Left renal pelvis (tissue), 4 donors: ENCODE results near the gene ZNF331. TPM values are rescaled to one million over a fixed set of nuclear protein-coding genes. Genes with fewer than 3 reads are reported as not detected.

ENCODE experiments used
- DNase-seq, 4 donors: peaks; one replicate each; pipeline ENCODE4 v3.0.0-alpha.2; 2013; ENCODE audit warnings: low read depth in 4 of 4, low spot score in 3 of 4
- polyA plus RNA-seq, 4 donors: library from polyadenylated mRNA; unstranded; fragments of 120-200 nt; gene quantifications; one replicate each; pipeline ENCODE4 v1.2.1, GENCODE V29; 2013; ENCODE audit not compliant: insufficient read length in 4 of 4

The ZNF331 gene
- polyA plus RNA-seq, 4 donors, result 16.6 to 31.1 (median 18.6) TPM

- DNase-seq, result no peak
Observed at GRCh38 chr19:53555352-53555751, 17.4 kb downstream of the ZNF331 start.

GRCh38 chr19:53571339-53571738 is 33.4 kb downstream of the ZNF331 start:
- DNase-seq, result no peak

GRCh38 chr19:53576941-53577653 is 39.2 kb downstream of the ZNF331 start:
- DNase-seq, result no peak

GRCh38 chr19:53577968-53578367 is 40.0 kb downstream of the ZNF331 start:
- DNase-seq, result no peak

GRCh38 chr19:53579518-53579917 is 41.6 kb downstream of the ZNF331 start:
- DNase-seq, result no peak

GRCh38 chr19:53580871-53581835 is 43.2 kb downstream of the ZNF331 start:
- DNase-seq, result no peak

GRCh38 chr19:53581871-53582279 is 43.9 kb downstream of the ZNF331 start:
- no peak for DNase-seq

GRCh38 chr19:53583181-53583580 is 45.2 kb downstream of the ZNF331 start:
- no peak for DNase-seq

- DNase-seq, result no peak
Observed at GRCh38 chr19:53586277-53586691, 48.3 kb downstream of the ZNF331 start.

GRCh38 chr19:53594811-53595509 is 57.0 kb downstream of the ZNF331 start:
- DNase-seq, result no peak

GRCh38 chr19:53595510-53595867 is 57.5 kb downstream of the ZNF331 start:
- DNase-seq, result no peak

- no peak for DNase-seq
Observed at GRCh38 chr19:53596056-53596455, 58.1 kb downstream of the ZNF331 start.

- no peak for DNase-seq
Observed at GRCh38 chr19:53597023-53597422, 59.1 kb downstream of the ZNF331 start.

GRCh38 chr19:53598361-53598760 is 60.4 kb downstream of the ZNF331 start:
- no peak for DNase-seq

- no peak for DNase-seq
Observed at GRCh38 chr19:53600217-53600616, 62.3 kb downstream of the ZNF331 start.

GRCh38 chr19:53606031-53606430 is 68.1 kb downstream of the ZNF331 start:
- DNase-seq, result no peak

- DNase-seq, result no peak
Observed at GRCh38 chr19:53608381-53608780, 70.4 kb downstream of the ZNF331 start.

- no peak for DNase-seq
Observed at GRCh38 chr19:53612762-53613526, 75.0 kb downstream of the ZNF331 start.

- no peak for DNase-seq
Observed at GRCh38 chr19:53621885-53622740, 84.2 kb downstream of the ZNF331 start.
